ENCODE data around the gene UCP3.

GRCh38 chr11:74000307-74001133 lies 8.4 kb downstream of the UCP3 start:
- TF ChIP-seq CTCF (IDR thresholded peaks at IDR 0.05; ENCODE audit: insufficient read depth, low read depth, low read length) (no peak), EZH2 (IDR thresholded peaks at IDR 0.05; ENCODE audit: insufficient read depth, low read length) (no peak)
